GM12878 (cell line): ENCODE measurements around the gene STAG1.

Source experiments
- EP300 ChIP-seq, 2 experiments: fragments of 150-350 bp in 1 of 2; IDR thresholded peaks; 2 replicates each; pipeline ENCODE4 v1.6.1; 2011 to 2012; ENCODE audit warnings: low read depth in 2 of 2, low read length in 2 of 2, borderline replicate concordance in 1 of 2, improper control_type of control experiment in 1 of 2, inconsistent platforms in 1 of 2; ENCODE audit not compliant: control insufficient read depth in 1 of 2
- POLR2A ChIP-seq: IDR thresholded peaks from 2 replicates; pipeline ENCODE4 v1.6.1; 2011; ENCODE audit warnings: low read depth, mild to moderate bottlenecking, low read length
- POU2F2 ChIP-seq: IDR thresholded peaks from 3 replicates; pipeline ENCODE4 v1.6.1; 2011; ENCODE audit warnings: low read depth, mild to moderate bottlenecking, low read length, borderline replicate concordance
- TF ChIP-seq, protein P1 (sequence below), 3 experiments: IDR thresholded peaks in 2 of 3; conservative IDR thresholded peaks in 1 of 3; 2 replicates each; pipeline ENCODE4 v1.5.1; 2011; ENCODE audit warnings: low read depth in 3 of 3, low read length in 3 of 3, mild to moderate bottlenecking in 3 of 3, control low read depth in 2 of 3, moderate library complexity in 2 of 3, inconsistent platforms in 1 of 3, mixed read lengths in 1 of 3; ENCODE audit not compliant: control insufficient read depth in 2 of 3, insufficient read depth in 1 of 3; ENCODE audit errors: extremely low read depth in 1 of 3

DNA sequence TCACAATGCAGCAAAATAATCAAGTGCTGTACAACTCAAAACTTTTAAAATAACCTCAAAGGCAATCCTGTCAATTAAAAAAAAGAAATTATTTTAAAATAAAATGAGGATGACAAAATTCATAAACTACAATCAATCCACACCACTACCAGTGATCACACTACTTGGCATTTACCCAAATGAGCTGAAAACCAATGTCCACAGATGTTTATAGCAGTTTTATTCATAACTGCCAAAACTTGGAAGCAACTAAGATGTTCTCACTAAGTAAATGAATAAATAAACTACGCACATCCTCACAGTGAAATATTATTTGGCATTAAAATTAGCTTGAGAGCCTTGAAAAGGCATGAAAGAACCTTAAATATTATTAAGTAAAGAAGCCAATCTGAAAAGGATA lies 121.3 kb downstream of the STAG1 start:
- TF ChIP-seq, protein P1, sequence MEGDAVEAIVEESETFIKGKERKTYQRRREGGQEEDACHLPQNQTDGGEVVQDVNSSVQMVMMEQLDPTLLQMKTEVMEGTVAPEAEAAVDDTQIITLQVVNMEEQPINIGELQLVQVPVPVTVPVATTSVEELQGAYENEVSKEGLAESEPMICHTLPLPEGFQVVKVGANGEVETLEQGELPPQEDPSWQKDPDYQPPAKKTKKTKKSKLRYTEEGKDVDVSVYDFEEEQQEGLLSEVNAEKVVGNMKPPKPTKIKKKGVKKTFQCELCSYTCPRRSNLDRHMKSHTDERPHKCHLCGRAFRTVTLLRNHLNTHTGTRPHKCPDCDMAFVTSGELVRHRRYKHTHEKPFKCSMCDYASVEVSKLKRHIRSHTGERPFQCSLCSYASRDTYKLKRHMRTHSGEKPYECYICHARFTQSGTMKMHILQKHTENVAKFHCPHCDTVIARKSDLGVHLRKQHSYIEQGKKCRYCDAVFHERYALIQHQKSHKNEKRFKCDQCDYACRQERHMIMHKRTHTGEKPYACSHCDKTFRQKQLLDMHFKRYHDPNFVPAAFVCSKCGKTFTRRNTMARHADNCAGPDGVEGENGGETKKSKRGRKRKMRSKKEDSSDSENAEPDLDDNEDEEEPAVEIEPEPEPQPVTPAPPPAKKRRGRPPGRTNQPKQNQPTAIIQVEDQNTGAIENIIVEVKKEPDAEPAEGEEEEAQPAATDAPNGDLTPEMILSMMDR (IDR thresholded peaks at IDR 0.05 in 2 of 3, conservative IDR thresholded peaks at IDR 0.05 in 1 of 3; ENCODE audit: control insufficient read depth in 2 of 3, extremely low read depth in 1 of 3, insufficient read depth in 1 of 3, low read depth in 3 of 3, low read length in 3 of 3), result no peak
- TF ChIP-seq EP300 (IDR thresholded peaks at IDR 0.05; ENCODE audit: borderline replicate concordance in 1 of 2, control insufficient read depth in 1 of 2, low read depth in 2 of 2, low read length in 2 of 2), result no peak
- TF ChIP-seq POU2F2, result no peak
- TF ChIP-seq POLR2A, result no peak
